Aorta (tissue), 5 donors: ENCODE results near the gene IPPK. TPM values are rescaled to one million over a fixed set of nuclear protein-coding genes. Genes with fewer than 3 reads are reported as not detected.

ENCODE experiments used
- ATAC-seq: fragments of 200-7000 bp; cut with Tn5 transposase; one replicate; pipeline ENCODE4 v1.9.1; 2022; ENCODE audit warnings: moderate library complexity; ENCODE audit not compliant: low FRiP score
- DNase-seq, 2 donors: peaks; one replicate each; pipeline ENCODE4 v3.0.0-alpha.2; 2020
- H3K27ac ChIP-seq, 2 donors: one replicate each; pipeline ENCODE4 v1.5.1; 2013; ENCODE audit warnings: low read length in 2 of 2, mild to moderate bottlenecking in 2 of 2, moderate library complexity in 2 of 2, control low read depth in 1 of 2, inconsistent platforms in 1 of 2, low read depth in 1 of 2
- H3K27me3 ChIP-seq, 2 donors: one replicate each; pipeline ENCODE4 v1.6.1; 2013; ENCODE audit warnings: control low read depth in 1 of 2, low read length in 1 of 2, mild to moderate bottlenecking in 1 of 2, moderate library complexity in 1 of 2; ENCODE audit not compliant: insufficient read depth in 2 of 2, control insufficient read depth in 1 of 2
- H3K36me3 ChIP-seq, 2 donors: one replicate each; pipeline ENCODE4 v1.6.1; 2013; ENCODE audit warnings: control low read depth in 1 of 2, low read length in 1 of 2, mild to moderate bottlenecking in 1 of 2; ENCODE audit not compliant: insufficient read depth in 2 of 2, control insufficient read depth in 1 of 2
- H3K4me1 ChIP-seq, 2 donors: one replicate each; pipeline ENCODE4 v1.6.1; 2013; ENCODE audit warnings: low read length in 2 of 2, control low read depth in 1 of 2, mild to moderate bottlenecking in 1 of 2, moderate library complexity in 1 of 2; ENCODE audit not compliant: insufficient read depth in 2 of 2, control insufficient read depth in 1 of 2
- H3K4me3 ChIP-seq, 2 donors: one replicate each; pipeline ENCODE4 v1.5.1; 2013; ENCODE audit warnings: low read length in 2 of 2, control low read depth in 1 of 2, mild to moderate bottlenecking in 1 of 2
- H3K9me3 ChIP-seq: one replicate; pipeline ENCODE4 v1.6.1; 2013; ENCODE audit warnings: mild to moderate bottlenecking, low read length; ENCODE audit not compliant: control insufficient read depth
- WGBS, 2 donors: extraction: QIAGEN DNeasy Blood & Tissue Kit; methylation state at CpG; one replicate each; pipeline ENCODE4 v1.1.7; 2013; 5-methylcytosine and 5-hydroxymethylcytosine counted together
- intact Hi-C, 2 donors: fragments of 100-400 bp; cut with DNase I; formaldehyde crosslinking; loops; one replicate each; pipeline versions ENCODE4 v1.14.2 to v1.15.0; 2022
- long read RNA-seq, 2 donors: library from polyadenylated mRNA; unstranded; transcript quantifications; one replicate each; pipeline ENCODE4 v2.0.0, GENCODE V29; 2020 to 2021
- polyA plus RNA-seq, 2 donors: library from polyadenylated mRNA; stranded (reverse); fragments of 200-250 nt; gene quantifications; one replicate each; pipeline ENCODE4 v1.2.3, GENCODE V29; 2013
- total RNA-seq, 2 donors: library from RNA; stranded (reverse); fragmentation: NEBNext Ultra II Directional; extraction: Animal tissue kit (Norgen Biotek cat#: 25700); gene quantifications; one replicate each; pipeline ENCODE4 v1.2.1, GENCODE V29; 2021
- donor health status: healthy with polysubstance abuse.
- donor health status: Bipolar disorder and iron deficiency.
- donor health status: DM: no; HTN: no; CAD: no.
- donor health status: DM: no; HTN: no; CAD: no.
- donor health status: DM: yes; HTN: yes; CAD: no.

IPPK gene, protein sequence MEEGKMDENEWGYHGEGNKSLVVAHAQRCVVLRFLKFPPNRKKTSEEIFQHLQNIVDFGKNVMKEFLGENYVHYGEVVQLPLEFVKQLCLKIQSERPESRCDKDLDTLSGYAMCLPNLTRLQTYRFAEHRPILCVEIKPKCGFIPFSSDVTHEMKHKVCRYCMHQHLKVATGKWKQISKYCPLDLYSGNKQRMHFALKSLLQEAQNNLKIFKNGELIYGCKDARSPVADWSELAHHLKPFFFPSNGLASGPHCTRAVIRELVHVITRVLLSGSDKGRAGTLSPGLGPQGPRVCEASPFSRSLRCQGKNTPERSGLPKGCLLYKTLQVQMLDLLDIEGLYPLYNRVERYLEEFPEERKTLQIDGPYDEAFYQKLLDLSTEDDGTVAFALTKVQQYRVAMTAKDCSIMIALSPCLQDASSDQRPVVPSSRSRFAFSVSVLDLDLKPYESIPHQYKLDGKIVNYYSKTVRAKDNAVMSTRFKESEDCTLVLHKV
- 10 to 100 TPM in 1 of 2 donors, 1 to 10 TPM in 1; 7.6 to 12.1 TPM for total RNA-seq
- polyA plus RNA-seq: 1 to 10 TPM; 2.5 to 6.0 TPM
- long read RNA-seq, donor 1, full-length matches to known transcripts: 13 of 36 reads
- long read RNA-seq, donor 1, partial matches to known transcripts: 14 of 36 reads
- long read RNA-seq, donor 1, other reads (novel, unspliced or antisense): 9 of 36 reads
- long read RNA-seq, donor 2, full-length matches to known transcripts: 3 of 14 reads
- long read RNA-seq, donor 2, partial matches to known transcripts: 7 of 14 reads
- long read RNA-seq, donor 2, other reads (novel, unspliced or antisense): 4 of 14 reads

DNA sequence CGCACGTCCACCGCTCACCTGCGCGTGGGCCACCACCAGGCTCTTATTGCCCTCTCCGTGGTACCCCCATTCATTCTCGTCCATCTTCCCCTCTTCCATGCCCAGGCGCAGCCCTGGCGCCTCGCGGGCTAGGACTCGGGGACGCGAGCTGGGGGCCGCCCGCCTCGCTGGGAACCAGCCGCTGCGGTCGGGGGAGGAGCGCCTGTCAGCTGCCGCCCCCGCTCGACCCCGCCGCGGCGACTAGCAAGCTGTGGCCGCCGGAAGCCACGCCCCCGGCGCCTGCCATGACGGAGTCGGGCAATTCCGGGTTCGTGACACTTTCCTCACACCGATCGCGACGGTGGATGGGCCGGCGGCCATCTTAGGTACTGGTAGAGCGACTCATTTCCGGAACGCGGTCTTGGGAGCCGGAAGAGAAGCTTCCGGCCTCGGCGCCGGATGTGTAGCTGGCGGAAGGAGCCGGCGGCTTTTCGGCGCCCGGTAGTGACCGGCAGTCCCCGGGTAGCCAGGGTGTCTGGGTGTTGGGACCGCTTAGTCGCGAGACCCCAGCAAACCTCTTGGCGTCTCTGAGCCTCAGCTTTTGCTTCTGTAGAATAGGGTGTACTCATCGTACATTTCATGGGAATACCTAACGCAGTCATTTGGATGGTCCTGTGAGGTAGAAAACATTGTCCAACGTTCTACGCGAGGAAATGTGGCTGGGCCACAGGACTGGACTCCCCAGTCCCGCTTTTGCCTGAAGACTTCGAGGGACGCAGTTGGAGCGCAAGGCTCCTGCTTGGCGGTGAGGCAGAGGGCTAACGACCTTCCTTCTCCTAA, at the start of gene IPPK:
Gene IPPK, minus strand, starts transcription at position 242 of the 819 bp plus-strand sequence. Its CDS starts 143 bp downstream, at position 99.
- H3K9me3 ChIP-seq: no peaks in the 10 kb centered on the region
- H3K4me1 ChIP-seq: peaks cover 0 to 2% of the 10 kb centered on the region in 2 donors

DNA sequence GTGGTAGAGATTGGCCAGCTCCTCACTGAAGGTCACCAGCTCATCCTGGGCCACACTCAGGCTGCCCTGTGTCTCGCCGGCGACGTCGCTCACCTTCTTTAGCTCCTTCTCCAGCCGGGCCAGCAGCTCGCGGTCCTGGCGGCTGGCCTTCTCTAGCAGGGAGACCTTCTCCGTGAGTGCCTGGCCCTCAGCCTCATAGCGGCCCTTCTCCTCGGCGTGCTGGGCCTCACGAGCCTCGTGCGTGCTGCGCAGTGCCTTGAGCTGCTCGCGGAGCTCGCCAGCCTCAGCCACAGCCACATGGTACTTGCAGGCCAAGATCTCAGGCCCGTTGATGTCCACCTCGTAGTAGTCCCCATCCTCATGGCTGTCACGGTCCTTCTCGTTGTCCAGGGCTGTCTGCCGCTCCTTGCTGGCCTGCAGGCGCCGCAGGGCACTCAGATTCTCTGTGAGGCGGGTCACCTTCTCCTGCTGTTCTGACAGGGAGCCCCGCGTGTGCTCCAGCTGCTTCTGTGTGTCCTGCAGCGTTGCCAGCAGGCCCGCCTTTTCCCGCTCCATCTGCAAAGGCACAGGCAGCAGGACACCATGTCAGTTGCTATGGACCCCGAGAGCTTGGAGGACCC, 49.2 kb upstream of the IPPK start:
- peaks cover 0 to 22% of the 10 kb centered on the region in 2 donors for H3K36me3 ChIP-seq
- H3K4me3 ChIP-seq: no peak overlapping the region
- no peaks in the 10 kb centered on the region for H3K4me1 ChIP-seq
- ATAC-seq: no peak
- no peak overlapping the region for H3K27ac ChIP-seq
- H3K27me3 ChIP-seq: no peaks in the 10 kb centered on the region
- DNase-seq: peak in 1 of 2 donors; percentile 51
- WGBS, 2 donors: 91 to 92% methylated on average over 34 of the region's 34 CpGs
- intact Hi-C loops: no loop called here
- H3K9me3 ChIP-seq: no peaks in the 10 kb centered on the region

More for the DNA sequence above, at the start of gene IPPK:
- whole genome bisulfite sequencing, 2 donors: 0 to 1% methylated on average over 75 of the region's 75 CpGs
- Histone ChIP-seq H3K36me3 (peaks cover 0 to 3% of the 10 kb centered on the region in 2 donors), H3K27me3 (no peaks in the 10 kb centered on the region), H3K4me3 (peak within 1 kb of the TSS; percentile 65 to 96), H3K27ac (peak within 1 kb of the TSS; percentile 77 to 94)
- intact Hi-C loops: no loop called here
- peak; percentile 98 for ATAC-seq
- peak; percentile 99 for DNase-seq

DNA sequence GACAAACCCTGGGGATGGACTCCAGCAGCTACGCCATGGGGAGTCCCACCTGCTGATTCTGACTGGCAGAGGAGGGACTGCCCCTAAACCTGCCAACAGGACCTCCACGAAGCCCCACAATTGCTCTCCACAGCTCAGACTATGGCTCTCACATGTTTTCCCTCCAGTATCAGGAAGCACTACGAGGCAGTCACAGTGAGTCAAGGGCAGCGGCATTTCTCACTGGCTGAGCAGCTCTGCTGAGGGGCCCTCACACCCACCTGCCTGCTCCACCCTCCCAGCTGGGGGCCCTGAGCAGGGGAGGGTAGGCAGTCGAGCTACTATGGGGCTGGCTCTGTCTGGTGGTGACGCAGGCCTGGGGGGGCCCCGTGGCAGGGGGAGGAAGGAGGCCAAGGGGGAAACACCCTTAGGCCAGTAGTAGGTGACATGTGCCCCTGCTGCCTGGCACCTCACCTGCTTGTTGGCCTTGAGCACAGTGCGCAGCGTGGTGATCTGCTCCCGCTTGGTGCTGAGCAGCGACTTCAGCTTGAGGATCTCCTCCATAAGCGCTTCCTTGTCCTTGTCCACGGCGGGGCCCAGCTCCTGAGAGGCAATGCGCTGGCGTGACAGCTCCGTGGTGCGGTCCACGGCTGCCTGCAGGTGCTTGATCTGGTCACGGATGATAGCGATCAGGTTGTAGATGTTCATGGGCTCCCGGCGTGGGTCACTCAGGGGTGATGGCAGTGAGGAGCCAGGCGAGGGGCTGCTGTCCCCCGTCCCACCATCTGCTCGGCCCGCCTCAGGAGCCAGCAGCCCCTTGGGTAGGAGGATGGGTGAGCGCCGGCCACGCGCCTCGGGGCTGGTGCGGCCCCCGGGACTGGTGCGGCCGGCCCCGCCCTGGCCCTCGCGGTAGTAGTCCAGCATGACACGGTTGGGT, 48.4 kb upstream of the IPPK start:
- H3K36me3 ChIP-seq: peaks cover 0 to 29% of the 10 kb centered on the region in 2 donors
- H3K9me3 ChIP-seq: no peaks in the 10 kb centered on the region
- intact Hi-C loops: no loop called here
- 90% methylated on average over 39 to 40 of the region's 40 CpGs for WGBS, 2 donors
- peak; percentile 29 to 35 for DNase-seq
- no peaks in the 10 kb centered on the region for H3K27me3 ChIP-seq
- H3K4me3 ChIP-seq: no peak overlapping the region
- no peaks in the 10 kb centered on the region for H3K4me1 ChIP-seq
- no peak overlapping the region for H3K27ac ChIP-seq
- ATAC-seq: no peak

DNA sequence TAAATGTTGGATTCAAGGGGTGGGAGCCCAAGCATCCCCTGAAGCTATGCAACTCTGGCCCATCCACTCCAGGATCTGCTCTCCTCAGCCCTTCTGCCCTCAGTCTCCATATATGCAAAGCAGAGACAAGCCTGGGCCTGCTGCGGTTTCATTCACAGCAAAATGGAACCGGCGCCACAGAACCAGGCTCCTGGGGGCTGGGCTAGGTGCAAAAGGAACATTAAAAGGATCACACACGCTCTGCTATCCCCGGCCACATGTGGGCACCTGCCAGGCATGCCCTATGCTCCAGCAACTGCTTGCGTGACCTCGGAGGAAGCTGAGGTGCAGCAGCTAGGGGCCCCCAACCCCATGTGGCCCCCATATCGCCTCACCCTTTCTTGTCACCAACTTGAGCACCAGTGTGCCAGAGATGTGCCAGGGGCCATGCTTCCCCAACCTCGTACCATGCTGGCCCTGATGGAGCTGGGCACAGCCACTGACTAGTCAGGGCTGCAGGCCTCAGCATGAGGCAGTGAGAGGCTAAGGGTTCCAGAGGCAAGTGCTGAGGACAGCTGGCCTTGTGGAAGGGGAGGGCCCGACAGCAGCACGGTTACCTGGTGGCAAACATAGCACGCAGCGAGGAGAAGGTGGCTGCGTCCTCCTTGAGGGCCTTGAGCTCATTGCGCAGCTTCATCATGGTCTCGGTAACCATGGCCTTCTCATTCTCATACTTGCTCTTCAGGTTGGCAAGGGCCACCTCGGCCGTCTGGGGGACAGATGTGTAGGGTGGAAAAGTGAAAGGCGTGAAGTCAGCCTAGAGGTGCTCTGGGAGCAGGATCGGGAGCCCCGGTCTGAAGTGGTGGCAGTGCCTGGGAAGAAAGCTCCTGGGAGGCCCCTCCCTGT, 47.5 kb upstream of the IPPK start:
- Histone ChIP-seq H3K4me1 (no peaks in the 10 kb centered on the region), H3K4me3 (no peak overlapping the region), H3K9me3 (no peaks in the 10 kb centered on the region), H3K27me3 (no peaks in the 10 kb centered on the region), H3K36me3 (peaks cover 0 to 25% of the 10 kb centered on the region in 2 donors), H3K27ac (no peak overlapping the region)
- WGBS, 2 donors: 83 to 88% methylated on average over 21 of the region's 21 CpGs
- DNase-seq: peak in 1 of 2 donors; percentile 38
- no peak for ATAC-seq
- intact Hi-C loops: loop anchor here in 1 of 2 donors (2.0 kb wide), 1 partner anchor 73 kb away; no protein-coding TSS in a partner anchor

DNA sequence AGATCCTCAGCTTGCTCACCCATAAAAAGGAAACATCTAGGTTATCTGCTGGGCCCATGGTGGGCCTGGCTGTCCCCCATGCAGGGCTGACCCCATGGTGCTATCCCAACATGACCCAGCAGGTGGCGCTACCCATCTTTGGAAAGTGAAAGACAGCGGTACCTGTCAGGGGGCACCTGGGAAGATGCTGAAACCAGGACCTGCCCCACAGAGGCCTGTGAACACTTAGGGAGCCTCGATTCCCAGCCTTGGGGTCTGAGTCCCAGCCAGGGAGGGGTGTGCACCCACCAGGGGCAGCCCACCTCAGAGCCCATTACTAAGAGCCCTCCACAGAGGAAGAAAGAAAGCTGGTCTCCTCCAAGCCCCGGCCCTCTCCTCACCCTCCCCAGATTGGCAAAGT, 46.6 kb upstream of the IPPK start:
- Histone ChIP-seq H3K36me3 (peaks cover 0 to 23% of the 10 kb centered on the region in 2 donors), H3K27ac (no peak overlapping the region), H3K4me1 (no peaks in the 10 kb centered on the region), H3K9me3 (no peaks in the 10 kb centered on the region), H3K4me3 (no peak overlapping the region), H3K27me3 (no peaks in the 10 kb centered on the region)
- 28% methylated on average over 4 of the region's 4 CpGs for WGBS, 2 donors
- DNase-seq (peak in 1 of 2 donors; percentile 92), ATAC-seq (peak; percentile 77)
- intact Hi-C loops: loop anchor here (1.0 to 2.0 kb wide), 2 partner anchors 74 kb away; no protein-coding TSS in a partner anchor

DNA sequence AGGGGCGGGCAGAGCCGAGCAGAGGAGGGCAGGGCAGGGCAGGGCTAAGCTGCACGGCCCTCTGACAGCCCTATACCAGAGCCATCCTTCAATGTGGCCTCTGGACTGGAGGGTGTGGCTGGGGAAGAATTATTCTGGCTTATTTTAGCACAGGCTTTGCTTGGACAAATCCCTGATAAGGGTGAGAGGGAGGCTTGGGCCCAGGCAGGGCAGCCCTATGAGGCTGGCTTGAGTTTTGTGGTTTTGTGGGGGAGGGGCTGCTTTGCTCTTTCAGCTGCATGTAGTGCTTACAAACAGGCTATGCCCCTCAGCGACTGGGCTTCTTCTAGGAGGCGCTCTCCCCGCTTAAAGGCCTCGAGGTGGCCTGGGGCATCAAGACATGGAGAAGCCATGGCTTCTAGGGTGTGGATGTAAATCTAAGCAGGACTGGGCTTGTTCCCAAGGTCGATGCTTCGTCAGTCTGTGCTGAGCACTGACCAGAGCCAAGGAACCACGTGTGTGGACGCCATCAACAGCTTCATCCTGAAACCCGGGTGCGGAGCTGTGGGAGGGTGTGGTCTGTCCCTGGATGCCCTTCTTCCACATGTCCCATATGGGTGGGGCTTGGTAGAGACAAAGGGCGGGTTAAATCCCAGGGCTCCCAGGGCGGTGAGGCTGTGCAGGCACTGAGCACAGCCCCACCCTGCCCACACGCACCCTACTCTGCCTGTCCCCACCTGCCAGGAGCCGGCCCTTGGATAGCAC, 45.7 kb upstream of the IPPK start:
- H3K36me3 ChIP-seq: peaks cover 0 to 22% of the 10 kb centered on the region in 2 donors
- no peaks in the 10 kb centered on the region for H3K27me3 ChIP-seq
- no peaks in the 10 kb centered on the region for H3K9me3 ChIP-seq
- no peak overlapping the region for H3K27ac ChIP-seq
- ATAC-seq: peak; percentile 24
- H3K4me3 ChIP-seq: no peak overlapping the region
- intact Hi-C loops: loop anchor here (1.0 to 2.0 kb wide), 2 partner anchors 75 kb away; no protein-coding TSS in a partner anchor
- WGBS, 2 donors: 82 to 85% methylated on average over 17 of the region's 17 CpGs
- H3K4me1 ChIP-seq: no peaks in the 10 kb centered on the region
- DNase-seq: peak in 1 of 2 donors; percentile 66
